Liver (tissue), 9 donors: Measurements from ENCODE around the gene GFRA1. TPM values are rescaled to one million over a fixed set of nuclear protein-coding genes. Genes with fewer than 3 reads are reported as not detected.

Experiments
- DNase-seq: peaks from one replicate; pipeline ENCODE4 v3.0.0-alpha.2; 2017; ENCODE audit warnings: low spot score
- H3K27ac ChIP-seq, 2 donors: one replicate each; pipeline ENCODE4 v1.7.0; 2013; ENCODE audit warnings: inconsistent platforms in 2 of 2, low read length in 2 of 2, control low read depth in 1 of 2, low read depth in 1 of 2, mild to moderate bottlenecking in 1 of 2
- H3K27me3 ChIP-seq, 4 donors: one replicate each; pipeline versions ENCODE4 v1.6.1 to v1.7.0; 2013; ENCODE audit warnings: low read length in 3 of 4, inconsistent platforms in 1 of 4, mild to moderate bottlenecking in 1 of 4, moderate library complexity in 1 of 4; ENCODE audit not compliant: control insufficient read depth in 4 of 4, insufficient read depth in 4 of 4
- H3K36me3 ChIP-seq, 4 donors: one replicate each; pipeline versions ENCODE4 v1.6.1 to v1.7.0; 2013; ENCODE audit warnings: low read length in 3 of 4, mild to moderate bottlenecking in 3 of 4, low read depth in 1 of 4, moderate library complexity in 1 of 4; ENCODE audit not compliant: control insufficient read depth in 4 of 4, insufficient read depth in 3 of 4
- H3K4me1 ChIP-seq, 4 donors: one replicate each; pipeline versions ENCODE4 v1.6.1 to v1.7.0; 2013; ENCODE audit warnings: low read length in 3 of 4, mild to moderate bottlenecking in 3 of 4, moderate library complexity in 1 of 4; ENCODE audit not compliant: control insufficient read depth in 4 of 4, insufficient read depth in 4 of 4
- H3K4me3 ChIP-seq, 3 donors: one replicate each; pipeline versions ENCODE4 v1.6.1 to v1.7.0; 2013; ENCODE audit warnings: low read length in 3 of 3, control low read depth in 1 of 3, low read depth in 1 of 3, mild to moderate bottlenecking in 1 of 3
- H3K9ac ChIP-seq, 2 donors: one replicate each; pipeline ENCODE4 v1.7.0; 2013; ENCODE audit warnings: low read length in 2 of 2, mild to moderate bottlenecking in 2 of 2, moderate library complexity in 2 of 2, control low read depth in 1 of 2, low read depth in 1 of 2
- H3K9me3 ChIP-seq, 4 donors: one replicate each; pipeline versions ENCODE4 v1.6.1 to v1.7.0; 2013; ENCODE audit warnings: low read length in 3 of 4; ENCODE audit not compliant: control insufficient read depth in 4 of 4
- ATF3 ChIP-seq: IDR thresholded peaks from 2 replicates; pipeline ENCODE4 v1.6.1; 2016; ENCODE audit warnings: antibody characterized with exemption
- CTCF ChIP-seq: fragments of 150-350 bp; IDR thresholded peaks from 2 replicates; pipeline ENCODE4 v1.5.1; 2017; ENCODE audit warnings: improper control_type of control experiment, low read depth, low read length; ENCODE audit not compliant: missing input control
- EGR1 ChIP-seq, 2 donors: IDR thresholded peaks; 2 replicates each; pipeline ENCODE4 v1.6.1; 2016 to 2018; ENCODE audit warnings: antibody characterized with exemption in 2 of 2, low read depth in 2 of 2
- FOXA1 ChIP-seq: IDR thresholded peaks from 2 replicates; pipeline ENCODE4 v1.6.1; 2016; ENCODE audit warnings: antibody characterized with exemption
- FOXA2 ChIP-seq: IDR thresholded peaks from 2 replicates; pipeline ENCODE4 v1.6.1; 2016; ENCODE audit warnings: antibody characterized with exemption
- GABPA ChIP-seq, 2 donors: IDR thresholded peaks in 1 of 2; conservative IDR thresholded peaks in 1 of 2; 2 replicates each; pipeline ENCODE4 v1.6.1; 2016; ENCODE audit warnings: antibody characterized with exemption in 2 of 2, mild to moderate bottlenecking in 1 of 2, moderate library complexity in 1 of 2
- HNF4A ChIP-seq, 2 donors: conservative IDR thresholded peaks; 2 replicates each; pipeline ENCODE4 v1.6.1; 2016; ENCODE audit warnings: antibody characterized with exemption in 2 of 2, mild to moderate bottlenecking in 2 of 2
- HNF4G ChIP-seq: IDR thresholded peaks from 2 replicates; pipeline ENCODE4 v1.6.1; 2016; ENCODE audit warnings: antibody characterized with exemption
- JUND ChIP-seq, 2 donors: IDR thresholded peaks; 2 replicates each; pipeline ENCODE4 v1.6.1; 2016; ENCODE audit warnings: antibody characterized with exemption in 2 of 2
- MAX ChIP-seq: IDR thresholded peaks from 2 replicates; pipeline ENCODE4 v1.6.1; 2016; ENCODE audit warnings: antibody characterized with exemption
- NR2F2 ChIP-seq: IDR thresholded peaks from 2 replicates; pipeline ENCODE4 v1.6.1; 2016; ENCODE audit warnings: antibody characterized with exemption
- RAD21 ChIP-seq, 2 donors: IDR thresholded peaks; 2 replicates each; pipeline ENCODE4 v1.6.1; 2016; ENCODE audit warnings: antibody characterized with exemption in 2 of 2, mild to moderate bottlenecking in 2 of 2
- RXRA ChIP-seq, 2 donors: IDR thresholded peaks; 2 replicates each; pipeline ENCODE4 v1.6.1; 2017 to 2018; ENCODE audit warnings: antibody characterized with exemption in 2 of 2, mild to moderate bottlenecking in 1 of 2
- SP1 ChIP-seq: IDR thresholded peaks from 2 replicates; pipeline ENCODE4 v1.6.1; 2018; ENCODE audit warnings: antibody characterized with exemption, mild to moderate bottlenecking
- TAF1 ChIP-seq: conservative IDR thresholded peaks from 2 replicates; pipeline ENCODE4 v1.6.1; 2016; ENCODE audit warnings: antibody characterized with exemption, mild to moderate bottlenecking
- YY1 ChIP-seq: IDR thresholded peaks from 2 replicates; pipeline ENCODE4 v1.6.1; 2016; ENCODE audit warnings: antibody characterized with exemption, mild to moderate bottlenecking
- WGBS: extraction: QIAGEN DNeasy Blood & Tissue Kit; methylation state at CpG from one replicate; pipeline ENCODE4 v1.1.7; 2013; 5-methylcytosine and 5-hydroxymethylcytosine counted together
- polyA plus RNA-seq, 2 donors: library from polyadenylated mRNA; stranded (reverse) in 1 of 2; unstranded in 1 of 2; fragments of 200-250 nt in 1 of 2; fragments of >200 nt in 1 of 2; fragmentation: Nextera tagmentation in 1 of 2; extraction: Ambion mirVana in 1 of 2; gene quantifications; one replicate each; pipeline versions ENCODE4 v1.2.1 to v1.2.3, GENCODE V29; 2013 to 2015
- total RNA-seq, 2 donors: library from RNA; depleted of rRNA; stranded (reverse); fragments of >200 nt; gene quantifications; one replicate each; pipeline ENCODE4 v1.2.3, GENCODE V29; 2014
- TF ChIP-seq, protein P1 (sequence below): IDR thresholded peaks from 2 replicates; pipeline ENCODE4 v1.6.1; 2016; ENCODE audit warnings: antibody characterized with exemption, mild to moderate bottlenecking
- TF ChIP-seq, protein P2 (sequence below): IDR thresholded peaks from 2 replicates; pipeline ENCODE4 v1.6.1; 2016; ENCODE audit warnings: antibody characterized with exemption
- donor health status: healthy.
- donor health status: healthy.
- donor health status: healthy.
- donor health status: healthy.
- donor health status: healthy.

Gene GFRA1
- total and polyA plus RNA-seq, 4 donors: 14.2 to 53.6 (median 17.8) TPM

GRCh38 chr10:116203661-116204060 is 69.3 kb downstream of the GFRA1 start:
- peaks cover 7 to 30% (median 14%) of the 10 kb centered on the region in 4 donors for H3K4me1 ChIP-seq
- H3K9me3 ChIP-seq: no peaks in the 10 kb centered on the region
- no peak overlapping the region for H3K9ac ChIP-seq
- no peak for DNase-seq
- H3K36me3 ChIP-seq: no peaks in the 10 kb centered on the region
- no peak overlapping the region for H3K27ac ChIP-seq
- 92% methylated on average over 4 of the region's 4 CpGs for WGBS
- TF ChIP-seq CTCF (no peak), EGR1 (IDR thresholded peaks at IDR 0.05; ENCODE audit: low read depth in 2 of 2) (no peak), HNF4G (no peak), RAD21 (IDR thresholded peaks at IDR 0.05) (no peak), ATF3 (no peak), YY1 (no peak), FOXA1 (no peak), RXRA (IDR thresholded peaks at IDR 0.05) (no peak), TAF1 (no peak), JUND (IDR thresholded peaks at IDR 0.05) (no peak), SP1 (no peak), GABPA (IDR thresholded peaks at IDR 0.05 in 1 of 2, conservative IDR thresholded peaks at IDR 0.05 in 1 of 2) (no peak), NR2F2 (no peak), HNF4A (conservative IDR thresholded peaks at IDR 0.05) (no peak), MAX (no peak), FOXA2 (no peak)
- TF ChIP-seq, protein P1, sequence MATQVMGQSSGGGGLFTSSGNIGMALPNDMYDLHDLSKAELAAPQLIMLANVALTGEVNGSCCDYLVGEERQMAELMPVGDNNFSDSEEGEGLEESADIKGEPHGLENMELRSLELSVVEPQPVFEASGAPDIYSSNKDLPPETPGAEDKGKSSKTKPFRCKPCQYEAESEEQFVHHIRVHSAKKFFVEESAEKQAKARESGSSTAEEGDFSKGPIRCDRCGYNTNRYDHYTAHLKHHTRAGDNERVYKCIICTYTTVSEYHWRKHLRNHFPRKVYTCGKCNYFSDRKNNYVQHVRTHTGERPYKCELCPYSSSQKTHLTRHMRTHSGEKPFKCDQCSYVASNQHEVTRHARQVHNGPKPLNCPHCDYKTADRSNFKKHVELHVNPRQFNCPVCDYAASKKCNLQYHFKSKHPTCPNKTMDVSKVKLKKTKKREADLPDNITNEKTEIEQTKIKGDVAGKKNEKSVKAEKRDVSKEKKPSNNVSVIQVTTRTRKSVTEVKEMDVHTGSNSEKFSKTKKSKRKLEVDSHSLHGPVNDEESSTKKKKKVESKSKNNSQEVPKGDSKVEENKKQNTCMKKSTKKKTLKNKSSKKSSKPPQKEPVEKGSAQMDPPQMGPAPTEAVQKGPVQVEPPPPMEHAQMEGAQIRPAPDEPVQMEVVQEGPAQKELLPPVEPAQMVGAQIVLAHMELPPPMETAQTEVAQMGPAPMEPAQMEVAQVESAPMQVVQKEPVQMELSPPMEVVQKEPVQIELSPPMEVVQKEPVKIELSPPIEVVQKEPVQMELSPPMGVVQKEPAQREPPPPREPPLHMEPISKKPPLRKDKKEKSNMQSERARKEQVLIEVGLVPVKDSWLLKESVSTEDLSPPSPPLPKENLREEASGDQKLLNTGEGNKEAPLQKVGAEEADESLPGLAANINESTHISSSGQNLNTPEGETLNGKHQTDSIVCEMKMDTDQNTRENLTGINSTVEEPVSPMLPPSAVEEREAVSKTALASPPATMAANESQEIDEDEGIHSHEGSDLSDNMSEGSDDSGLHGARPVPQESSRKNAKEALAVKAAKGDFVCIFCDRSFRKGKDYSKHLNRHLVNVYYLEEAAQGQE: no peak
- TF ChIP-seq, protein P2, sequence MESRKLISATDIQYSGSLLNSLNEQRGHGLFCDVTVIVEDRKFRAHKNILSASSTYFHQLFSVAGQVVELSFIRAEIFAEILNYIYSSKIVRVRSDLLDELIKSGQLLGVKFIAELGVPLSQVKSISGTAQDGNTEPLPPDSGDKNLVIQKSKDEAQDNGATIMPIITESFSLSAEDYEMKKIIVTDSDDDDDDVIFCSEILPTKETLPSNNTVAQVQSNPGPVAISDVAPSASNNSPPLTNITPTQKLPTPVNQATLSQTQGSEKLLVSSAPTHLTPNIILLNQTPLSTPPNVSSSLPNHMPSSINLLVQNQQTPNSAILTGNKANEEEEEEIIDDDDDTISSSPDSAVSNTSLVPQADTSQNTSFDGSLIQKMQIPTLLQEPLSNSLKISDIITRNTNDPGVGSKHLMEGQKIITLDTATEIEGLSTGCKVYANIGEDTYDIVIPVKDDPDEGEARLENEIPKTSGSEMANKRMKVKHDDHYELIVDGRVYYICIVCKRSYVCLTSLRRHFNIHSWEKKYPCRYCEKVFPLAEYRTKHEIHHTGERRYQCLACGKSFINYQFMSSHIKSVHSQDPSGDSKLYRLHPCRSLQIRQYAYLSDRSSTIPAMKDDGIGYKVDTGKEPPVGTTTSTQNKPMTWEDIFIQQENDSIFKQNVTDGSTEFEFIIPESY: no peak
- no peaks in the 10 kb centered on the region for H3K27me3 ChIP-seq
- no peak overlapping the region for H3K4me3 ChIP-seq
